CD8-positive, alpha-beta memory T cell (primary cell): ENCODE measurements around the gene TMEM39B. TPM values are rescaled to one million over a fixed set of nuclear protein-coding genes. Genes with fewer than 3 reads are reported as not detected.
"Not testable (repeated sequence)": the region's sequence is repeated elsewhere in the genome, so short reads cannot be mapped to it uniquely, and the experiment has no call there.

Experiments used
- CTCF ChIA-PET: fragments of 350-600 bp; sonication (Branson Sonifier 250); formaldehyde crosslinking; loops from one replicate; lab custom pipeline; 2021; ENCODE audit warnings: antibody characterized with exemption; lab: Charles Lee
- POLR2A ChIA-PET: fragments of 350-600 bp; sonication (Branson Sonifier 250); formaldehyde crosslinking; loops from one replicate; lab custom pipeline; 2021; ENCODE audit warnings: antibody characterized with exemption; lab: Charles Lee
- DNase-seq, 5 donors: peaks; one replicate each; pipeline versions ENCODE4 v3.0.0 to v3.0.0-alpha.2; 2020 to 2022; ENCODE audit warnings: mixed read lengths in 1 of 5
- H3K27ac ChIP-seq: one replicate; pipeline ENCODE4 v1.7.0; 2013; ENCODE audit warnings: low read depth, mild to moderate bottlenecking, low read length, moderate library complexity
- H3K27me3 ChIP-seq: 2 replicates; pipeline ENCODE4 v1.7.0; 2013; ENCODE audit warnings: low read length, mild to moderate bottlenecking; ENCODE audit not compliant: insufficient read depth, poor library complexity, severe bottlenecking
- H3K36me3 ChIP-seq: 2 replicates; pipeline ENCODE4 v1.7.0; 2013; ENCODE audit warnings: mild to moderate bottlenecking, low read length, moderate library complexity; ENCODE audit not compliant: insufficient read depth
- H3K4me1 ChIP-seq: 2 replicates; pipeline ENCODE4 v1.7.0; 2013; ENCODE audit warnings: mild to moderate bottlenecking, low read length, moderate library complexity; ENCODE audit not compliant: insufficient read depth
- H3K4me3 ChIP-seq: 2 replicates; pipeline ENCODE4 v1.7.0; 2013; ENCODE audit warnings: mild to moderate bottlenecking, low read length
- H3K9me3 ChIP-seq: 2 replicates; pipeline ENCODE4 v1.7.0; 2013; ENCODE audit warnings: mild to moderate bottlenecking, low read length
- H3K27ac Mint-ChIP-seq, 8 donors: one replicate each; pipeline ENCODE4 v1.8.0; 2020 to 2021; ENCODE audit warnings: mixed read lengths in 8 of 8, mild to moderate bottlenecking in 6 of 8, inconsistent platforms in 3 of 8, moderate library complexity in 3 of 8
- H3K27me3 Mint-ChIP-seq, 2 donors: one replicate each; pipeline ENCODE4 v1.8.0; 2020 to 2021; ENCODE audit warnings: mixed read lengths in 2 of 2, mild to moderate bottlenecking in 1 of 2, moderate library complexity in 1 of 2
- H3K36me3 Mint-ChIP-seq, 3 donors: one replicate each; pipeline ENCODE4 v1.8.0; 2020 to 2021; ENCODE audit warnings: mixed read lengths in 3 of 3, inconsistent platforms in 1 of 3, mild to moderate bottlenecking in 1 of 3
- H3K4me1 Mint-ChIP-seq, 3 donors: one replicate each; pipeline ENCODE4 v1.8.0; 2020 to 2021; ENCODE audit warnings: mixed read lengths in 3 of 3, inconsistent platforms in 1 of 3, mild to moderate bottlenecking in 1 of 3
- H3K4me3 Mint-ChIP-seq, 7 donors: one replicate each; pipeline ENCODE4 v1.8.0; 2020 to 2021; ENCODE audit warnings: mixed read lengths in 7 of 7, mild to moderate bottlenecking in 6 of 7, moderate library complexity in 4 of 7, inconsistent platforms in 2 of 7
- H3K9me3 Mint-ChIP-seq, 5 donors: one replicate each; pipeline ENCODE4 v1.8.0; 2020 to 2022; ENCODE audit warnings: mixed read lengths in 5 of 5, mild to moderate bottlenecking in 3 of 5, moderate library complexity in 2 of 5, inconsistent platforms in 1 of 5
- polyA plus RNA-seq: library from polyadenylated mRNA; unstranded; fragments of 300-500 nt; fragmentation: Illumina TruSeq; gene quantifications from one replicate; pipeline ENCODE4 v1.2.3, GENCODE V29; 2021
- total RNA-seq, 2 experiments: library from RNA; stranded (reverse); gene quantifications; one replicate each; pipeline ENCODE4 v1.2.3, GENCODE V29; 2021

Gene TMEM39B
- total and polyA plus RNA-seq, 3 experiments from 2014 or later = 2.4 to 25.8 (median 23.4) TPM

- H3K4me3 ChIP-seq = no peak overlapping the region
- H3K4me1 ChIP-seq = peaks cover 39% of the 10 kb centered on the region
- no peaks in the 10 kb centered on the region for H3K36me3 ChIP-seq
- Mint-ChIP-seq H3K36me3 (peaks cover 0 to 34% (median 2%) of the 10 kb centered on the region in 3 donors), H3K27me3 (no peaks in the 10 kb centered on the region), H3K4me1 (peaks cover 43 to 69% (median 51%) of the 10 kb centered on the region in 3 donors), H3K27ac (peak overlapping the region in 5 of 8 donors; percentile 4 to 66 (median 28)), H3K4me3 (no peak overlapping the region), H3K9me3 (no peaks in the 10 kb centered on the region)
- ChIA-PET CTCF (interaction anchor here (1.0 kb wide), 1 partner anchor 16 kb away, joined by 3 read pairs; no protein-coding TSS in a partner anchor), POLR2A (interaction anchor here (1.1 kb wide), 1 partner anchor 52 kb away, joined by 3 read pairs; the partner anchor contains the start of gene TXLNA)
- peak overlapping the region; percentile 9 for H3K27ac ChIP-seq
- H3K9me3 ChIP-seq = no peaks in the 10 kb centered on the region
- H3K27me3 ChIP-seq = no peaks in the 10 kb centered on the region
- no peak for DNase-seq
These were observed 54.9 kb downstream of the TMEM39B start for GRCh38 chr1:32127409-32128198.

GRCh38 chr1:32128479-32128878 is 55.7 kb downstream of the TMEM39B start:
- Mint-ChIP-seq H3K36me3 (peaks cover 0 to 35% (median 2%) of the 10 kb centered on the region in 3 donors), H3K27me3 (no peaks in the 10 kb centered on the region), H3K4me1 (peaks cover 36 to 65% (median 42%) of the 10 kb centered on the region in 3 donors), H3K4me3 (no peak overlapping the region), H3K27ac (peak overlapping the region in 2 of 8 donors; percentile 27 to 31), H3K9me3 (no peaks in the 10 kb centered on the region)
- peak overlapping the region; percentile 28 for H3K27ac ChIP-seq
- H3K4me3 ChIP-seq = no peak overlapping the region
- CTCF ChIA-PET = no interaction called here
- no peak for DNase-seq
- H3K27me3 ChIP-seq = no peaks in the 10 kb centered on the region
- no peaks in the 10 kb centered on the region for H3K36me3 ChIP-seq
- peaks cover 30% of the 10 kb centered on the region for H3K4me1 ChIP-seq
- no peaks in the 10 kb centered on the region for H3K9me3 ChIP-seq
- POLR2A ChIA-PET = no interaction called here

- POLR2A ChIA-PET = no interaction called here
- peak overlapping the region in 1 of 8 donors; percentile 85 for H3K27ac Mint-ChIP-seq
These were observed 56.2 kb downstream of the TMEM39B start for GRCh38 chr1:32128964-32129363.

GRCh38 chr1:32133950-32134280 is 61.2 kb downstream of the TMEM39B start:
- H3K4me3 Mint-ChIP-seq, H3K27me3 ChIP-seq, H3K27ac Mint-ChIP-seq, H3K36me3 ChIP-seq, CTCF ChIA-PET, POLR2A ChIA-PET, H3K27ac ChIP-seq, DNase-seq, H3K9me3 ChIP-seq, H3K4me1 ChIP-seq, H3K9me3 Mint-ChIP-seq, H3K4me3 ChIP-seq, H3K27me3 Mint-ChIP-seq: not testable (repeated sequence)
- Mint-ChIP-seq H3K36me3 (peaks cover 0 to 47% (median 5%) of the 10 kb centered on the region in 3 donors), H3K4me1 (peaks cover 28 to 62% (median 43%) of the 10 kb centered on the region in 3 donors)

More at GRCh38 chr1:32128964-32129363, 56.2 kb downstream of the TMEM39B start:
- Histone ChIP-seq H3K4me3 (no peak overlapping the region), H3K36me3 (no peaks in the 10 kb centered on the region), H3K27ac (no peak overlapping the region), H3K4me1 (peaks cover 29% of the 10 kb centered on the region), H3K27me3 (no peaks in the 10 kb centered on the region), H3K9me3 (no peaks in the 10 kb centered on the region)
- Mint-ChIP-seq H3K36me3 (peaks cover 0 to 38% (median 3%) of the 10 kb centered on the region in 3 donors), H3K4me3 (no peak overlapping the region), H3K9me3 (no peaks in the 10 kb centered on the region), H3K4me1 (peaks cover 36 to 66% (median 42%) of the 10 kb centered on the region in 3 donors), H3K27me3 (no peaks in the 10 kb centered on the region)
- DNase-seq = no peak
- CTCF ChIA-PET = interaction anchor here (0.9 kb wide), 1 partner anchor 19 kb away, joined by 3 read pairs; no protein-coding TSS in a partner anchor

GRCh38 chr1:32137111-32137510 is 64.4 kb downstream of the TMEM39B start:
- Histone ChIP-seq H3K4me3 (no peak overlapping the region), H3K4me1 (peaks cover 7% of the 10 kb centered on the region), H3K27ac (no peak overlapping the region), H3K27me3 (no peaks in the 10 kb centered on the region), H3K36me3 (no peaks in the 10 kb centered on the region), H3K9me3 (no peaks in the 10 kb centered on the region)
- ChIA-PET CTCF (no interaction called here), POLR2A (no interaction called here)
- Mint-ChIP-seq H3K27me3 (no peaks in the 10 kb centered on the region), H3K4me1 (peaks cover 41 to 69% (median 59%) of the 10 kb centered on the region in 3 donors), H3K36me3 (peaks cover 0 to 32% (median 10%) of the 10 kb centered on the region in 3 donors), H3K4me3 (no peak overlapping the region), H3K9me3 (no peaks in the 10 kb centered on the region), H3K27ac (no peak overlapping the region)
- no peak for DNase-seq

GRCh38 chr1:32138965-32139364 is 66.2 kb downstream of the TMEM39B start:
- H3K36me3 ChIP-seq = no peaks in the 10 kb centered on the region
- H3K9me3 ChIP-seq = no peaks in the 10 kb centered on the region
- H3K27me3 ChIP-seq = no peaks in the 10 kb centered on the region
- no peaks in the 10 kb centered on the region for H3K27me3 Mint-ChIP-seq
- DNase-seq = no peak
- peaks cover 14% of the 10 kb centered on the region for H3K4me1 ChIP-seq
- H3K27ac Mint-ChIP-seq = peak overlapping the region in 6 of 8 donors; percentile 4 to 73 (median 27)
- H3K36me3 Mint-ChIP-seq = peaks cover 0 to 28% (median 9%) of the 10 kb centered on the region in 3 donors
- no peak overlapping the region for H3K4me3 ChIP-seq
- H3K27ac ChIP-seq = no peak overlapping the region
- POLR2A ChIA-PET = no interaction called here
- CTCF ChIA-PET = no interaction called here
- H3K4me1 Mint-ChIP-seq = peaks cover 53 to 78% (median 76%) of the 10 kb centered on the region in 3 donors
- H3K9me3 Mint-ChIP-seq = no peaks in the 10 kb centered on the region
- H3K4me3 Mint-ChIP-seq = no peak overlapping the region

- Mint-ChIP-seq H3K9me3 (peaks cover 0 to 6% (median 1%) of the 10 kb centered on the region in 5 donors), H3K27me3 (no peaks in the 10 kb centered on the region), H3K4me3 (peak overlapping the region in 1 of 7 donors; percentile 37), H3K4me1 (peaks cover 57 to 76% (median 75%) of the 10 kb centered on the region in 3 donors), H3K27ac (peak overlapping the region in 4 of 8 donors; percentile 24 to 82 (median 52)), H3K36me3 (peaks cover 0 to 26% (median 5%) of the 10 kb centered on the region in 3 donors)
- Histone ChIP-seq H3K9me3 (no peaks in the 10 kb centered on the region), H3K27ac (no peak overlapping the region), H3K4me3 (no peak overlapping the region), H3K36me3 (no peaks in the 10 kb centered on the region), H3K27me3 (no peaks in the 10 kb centered on the region), H3K4me1 (peaks cover 14% of the 10 kb centered on the region)
- CTCF ChIA-PET = no interaction called here
- POLR2A ChIA-PET = no interaction called here
- DNase-seq = no peak
These were observed 69.9 kb downstream of the TMEM39B start for GRCh38 chr1:32142446-32143301.
